H1 (cell line): ENCODE results near the gene DGKH. TPM values are rescaled to one million over a fixed set of nuclear protein-coding genes. Genes with fewer than 3 reads are reported as not detected.

Experiments
- EZH2 ChIP-seq: fragments of 200-600 bp; sonication (generic); IDR thresholded peaks from 2 replicates; pipeline ENCODE4 v1.7.1; 2012; ENCODE audit warnings: low read depth, mild to moderate bottlenecking, moderate library complexity, low read length, inconsistent platforms; ENCODE audit not compliant: severe bottlenecking
- HDAC2 ChIP-seq, 2 experiments: fragments of 300-600 bp in 1 of 2; sonication (generic) in 1 of 2; IDR thresholded peaks; 2 replicates each; pipeline ENCODE4 v1.6.1; 2011 to 2012; ENCODE audit warnings: low read depth in 2 of 2, low read length in 2 of 2, mild to moderate bottlenecking in 2 of 2, moderate library complexity in 2 of 2, borderline replicate concordance in 1 of 2, inconsistent platforms in 1 of 2
- MAFK ChIP-seq: IDR thresholded peaks from 2 replicates; pipeline ENCODE4 v1.6.1; 2012; ENCODE audit warnings: low read depth, mild to moderate bottlenecking, improper control_type of control experiment, low read length
- RXRA ChIP-seq: IDR thresholded peaks from 2 replicates; pipeline ENCODE4 v1.6.1; 2011; ENCODE audit warnings: low read depth, mild to moderate bottlenecking, low read length, moderate library complexity; ENCODE audit not compliant: insufficient read depth
- SRF ChIP-seq: IDR thresholded peaks from 2 replicates; pipeline ENCODE4 v1.6.1; 2011; ENCODE audit warnings: mild to moderate bottlenecking, low read depth, low read length, moderate library complexity
- polyA plus RNA-seq, 7 experiments: library from polyadenylated mRNA; depleted of rRNA in 3 of 7; stranded (reverse) in 5 of 7; unstranded in 2 of 7; fragments of >200 nt in 5 of 7; fragments of 200-250 nt in 2 of 7; gene quantifications; 1 replicate in 5 of 7; 2 replicates in 1 of 7; 4 replicates in 1 of 7; pipeline versions ENCODE4 v1.2.1 to v1.2.3, GENCODE V29; 2011 to 2013; ENCODE audit warnings: missing spikeins in 2 of 7, mixed read lengths in 2 of 7
- total RNA-seq: library from RNA; stranded (reverse); fragmentation: NEBNext Ultra II Directional; extraction: Animal tissue kit (Norgen Biotek cat#: 25700); gene quantifications from 2 replicates; pipeline ENCODE4 v1.2.1, GENCODE V29; 2021

DGKH gene
- total and polyA plus RNA-seq, 2 of the 8 experiments (the other 6 are each of a cell fraction or from before 2014, with no cell fraction given): 2.1 to 7.9 TPM

GRCh38 chr13:42114278-42114677, 65.8 kb downstream of the DGKH start (continued):
- TF ChIP-seq EZH2 (no peak), HDAC2 (IDR thresholded peaks at IDR 0.05; ENCODE audit: borderline replicate concordance in 1 of 2, low read depth in 2 of 2, low read length in 2 of 2) (no peak), MAFK (no peak), RXRA (no peak), SRF (no peak)
